ENCODE data around the gene SERINC5.
"Not testable (repeated sequence)": the region's sequence is repeated elsewhere in the genome, so short reads cannot be mapped to it uniquely, and the experiment has no call there.

Gene SERINC5

GRCh38 chr5:80170117-80170535 lies 85.7 kb downstream of the SERINC5 start:
- no peak for DNase-seq (ENCODE audit: low read depth)

GRCh38 chr5:80168388-80169028 lies 87.3 kb downstream of the SERINC5 start:
- no peak for DNase-seq (ENCODE audit: low read depth)

GRCh38 chr5:80165452-80165851 lies 90.4 kb downstream of the SERINC5 start:
- DNase-seq (ENCODE audit: low read depth): no peak

GRCh38 chr5:80161165-80161564 lies 94.7 kb downstream of the SERINC5 start:
- no peak for DNase-seq (ENCODE audit: low read depth)

- DNase-seq (ENCODE audit: low read depth): no peak
Measured at GRCh38 chr5:80160242-80160641, 95.6 kb downstream of the SERINC5 start.

- no peak for DNase-seq (ENCODE audit: low read depth)
Measured at GRCh38 chr5:80159133-80159815, 96.6 kb downstream of the SERINC5 start.

GRCh38 chr5:80156156-80156555 lies 99.7 kb downstream of the SERINC5 start:
- DNase-seq (ENCODE audit: low read depth): no peak

GRCh38 chr5:80154749-80155148 lies 101.1 kb downstream of the SERINC5 start:
- no peak for DNase-seq (ENCODE audit: low read depth)

- not testable (repeated sequence) for DNase-seq (ENCODE audit: low read depth)
Measured at GRCh38 chr5:80154289-80154688, 101.6 kb downstream of the SERINC5 start.

GRCh38 chr5:80153586-80154126 lies 102.2 kb downstream of the SERINC5 start:
- no peak for DNase-seq (ENCODE audit: low read depth)

GRCh38 chr5:80152778-80153177 lies 103.1 kb downstream of the SERINC5 start:
- no peak for DNase-seq (ENCODE audit: low read depth)

GRCh38 chr5:80151890-80152289 lies 104.0 kb downstream of the SERINC5 start:
- no peak for DNase-seq (ENCODE audit: low read depth)

- no peak for DNase-seq (ENCODE audit: low read depth)
Measured at GRCh38 chr5:80150731-80151130, 105.1 kb downstream of the SERINC5 start.

- no peak for DNase-seq (ENCODE audit: low read depth)
Measured at GRCh38 chr5:80149161-80149609, 106.7 kb downstream of the SERINC5 start.

GRCh38 chr5:80147119-80147815 lies 108.6 kb downstream of the SERINC5 start:
- DNase-seq (ENCODE audit: low read depth): no peak

GRCh38 chr5:80146046-80146445 lies 109.8 kb downstream of the SERINC5 start:
- DNase-seq (ENCODE audit: low read depth): no peak

- DNase-seq (ENCODE audit: low read depth): no peak
Measured at GRCh38 chr5:80143491-80143890, 112.4 kb downstream of the SERINC5 start.

- no peak for DNase-seq (ENCODE audit: low read depth)
Measured at GRCh38 chr5:80142996-80143395, 112.9 kb downstream of the SERINC5 start.

GRCh38 chr5:80141681-80142080 lies 114.2 kb downstream of the SERINC5 start:
- DNase-seq (ENCODE audit: low read depth): no peak

GRCh38 chr5:80141147-80141671 lies 114.6 kb downstream of the SERINC5 start:
- DNase-seq (ENCODE audit: low read depth): no peak

- no peak for DNase-seq (ENCODE audit: low read depth)
Measured at GRCh38 chr5:80140496-80140895, 115.4 kb downstream of the SERINC5 start.

- no peak for DNase-seq (ENCODE audit: low read depth)
Measured at GRCh38 chr5:80139466-80139972, 116.3 kb downstream of the SERINC5 start.
